Keratinocyte (primary cell): ENCODE measurements around the gene ZNF385A.

Experiments
- CTCF ChIP-seq, 3 experiments: IDR thresholded peaks in 1 of 3; conservative IDR thresholded peaks in 1 of 3; optimal IDR thresholded peaks in 1 of 3; 2 replicates in 2 of 3; 3 replicates in 1 of 3; pipeline versions ENCODE3 to v1.5.1; 2011; ENCODE audit warnings: low read length in 3 of 3, mild to moderate bottlenecking in 3 of 3, moderate library complexity in 2 of 3, control low read depth in 1 of 3, inconsistent platforms in 1 of 3; ENCODE audit not compliant: insufficient read depth in 2 of 3; ENCODE audit errors: extremely low read depth in 1 of 3
- EZH2 ChIP-seq: IDR thresholded peaks from one replicate; pipeline ENCODE4 v1.6.1; 2012; ENCODE audit warnings: inconsistent platforms, mild to moderate bottlenecking, low read length, moderate library complexity

GRCh38 chr12:54368025-54368708, 16.4 kb downstream of the ZNF385A start:
- TF ChIP-seq CTCF (optimal IDR thresholded peaks at IDR 0.05 in 1 of 3, IDR thresholded peaks at IDR 0.05 in 1 of 3, conservative IDR thresholded peaks at IDR 0.05 in 1 of 3; ENCODE audit: extremely low read depth in 1 of 3, insufficient read depth in 2 of 3, low read length in 3 of 3) (no peak), EZH2 (no peak)
